Measurements from ENCODE around the gene AGAP3.

Gene AGAP3

DNA sequence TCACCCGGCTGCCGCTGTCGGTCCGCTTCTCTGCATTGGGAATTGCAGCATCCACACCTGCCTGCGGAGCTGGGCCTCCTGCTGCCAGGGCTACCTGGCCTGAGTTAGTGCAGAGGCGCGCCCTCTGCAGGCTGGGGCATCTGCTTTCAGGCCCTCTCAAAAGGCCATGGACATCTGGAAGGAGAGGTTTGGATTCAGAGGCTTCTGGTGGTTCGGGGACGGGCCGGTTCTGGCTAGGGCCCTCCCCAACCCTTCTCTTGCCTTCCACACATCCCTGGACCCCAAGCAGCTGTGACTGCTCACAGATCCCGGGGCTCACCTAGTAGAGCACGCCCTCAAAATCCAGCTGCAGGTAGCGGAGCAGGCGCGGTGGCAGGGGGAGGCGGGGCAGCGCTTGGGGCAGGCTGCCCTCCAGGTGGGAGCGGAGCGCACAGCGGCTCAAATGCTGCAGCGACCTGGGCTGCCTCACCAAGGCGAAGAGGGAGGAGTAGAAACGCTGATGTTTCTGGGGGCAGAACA is 89.6 kb downstream of the AGAP3 start:
- H3K9ac ChIP-seq (ENCODE audit: low read depth, low read length) = no peak overlapping the region
- H3K9me3 ChIP-seq (ENCODE audit: control insufficient read depth, insufficient read depth, low read length) = no peaks in the 10 kb centered on the region; the same call in 1 of the 2 replicates
- no peaks in the 10 kb centered on the region for H3K4me1 ChIP-seq (ENCODE audit: insufficient read depth, low read length)
- no peaks in the 10 kb centered on the region for H3K36me3 ChIP-seq (ENCODE audit: insufficient read depth, low read length)

DNA sequence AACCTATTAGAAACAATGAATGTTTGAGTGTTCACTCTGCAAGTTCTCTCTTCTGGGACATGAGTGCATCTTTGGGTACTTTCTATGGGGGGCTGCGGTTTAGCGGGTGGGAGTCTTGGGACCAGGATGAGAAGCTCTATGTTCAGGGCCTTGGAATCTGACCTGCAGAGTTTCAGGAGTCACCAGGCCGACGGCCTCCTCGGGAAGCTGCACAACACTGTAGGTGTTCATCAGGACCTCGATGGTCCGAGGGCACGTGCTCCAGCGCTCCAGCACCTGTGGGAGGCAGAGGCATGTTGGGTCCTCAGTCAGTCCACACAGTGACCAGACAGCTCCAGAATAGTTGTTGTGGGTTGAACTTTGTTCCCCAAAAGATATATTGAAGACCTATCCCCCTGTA is 90.1 kb downstream of the AGAP3 start:
- no peak overlapping the region for H3K9ac ChIP-seq (ENCODE audit: low read depth, low read length)
- no peaks in the 10 kb centered on the region; the same call in 1 of the 2 replicates for H3K9me3 ChIP-seq (ENCODE audit: control insufficient read depth, insufficient read depth, low read length)
- H3K4me1 ChIP-seq (ENCODE audit: insufficient read depth, low read length) = no peaks in the 10 kb centered on the region
- H3K36me3 ChIP-seq (ENCODE audit: insufficient read depth, low read length) = no peaks in the 10 kb centered on the region

GRCh38 chr7:151177310-151177709 is 91.0 kb downstream of the AGAP3 start:
- no peaks in the 10 kb centered on the region; the same call in 1 of the 2 replicates for H3K9me3 ChIP-seq (ENCODE audit: control insufficient read depth, insufficient read depth, low read length)
- no peaks in the 10 kb centered on the region for H3K36me3 ChIP-seq (ENCODE audit: insufficient read depth, low read length)
- H3K4me1 ChIP-seq (ENCODE audit: insufficient read depth, low read length) = no peaks in the 10 kb centered on the region
- H3K9ac ChIP-seq (ENCODE audit: low read depth, low read length) = no peak overlapping the region

DNA sequence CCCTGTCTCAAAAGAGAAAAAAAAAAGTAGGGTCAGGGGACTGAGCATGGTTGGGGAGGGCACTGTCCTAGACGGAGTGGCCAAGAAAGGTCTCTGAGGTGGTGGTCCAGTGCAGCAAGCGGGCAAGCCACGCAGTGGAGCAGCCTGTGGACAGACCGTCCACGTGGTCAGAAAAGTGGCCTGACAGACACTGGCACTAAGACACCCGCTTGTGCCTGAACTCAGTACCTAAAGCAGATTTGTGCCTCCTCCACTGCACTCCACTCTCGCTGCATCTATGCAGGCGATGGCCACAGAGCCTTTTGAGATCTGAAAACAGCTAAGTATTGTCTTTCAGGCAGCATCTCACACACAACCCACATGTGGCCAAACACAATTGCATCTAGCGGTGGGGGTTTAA is 92.0 kb downstream of the AGAP3 start:
- no peak overlapping the region for H3K9ac ChIP-seq (ENCODE audit: low read depth, low read length)
- H3K4me1 ChIP-seq (ENCODE audit: insufficient read depth, low read length) = no peaks in the 10 kb centered on the region
- no peaks in the 10 kb centered on the region; the same call in 1 of the 2 replicates for H3K9me3 ChIP-seq (ENCODE audit: control insufficient read depth, insufficient read depth, low read length)
- H3K36me3 ChIP-seq (ENCODE audit: insufficient read depth, low read length) = no peaks in the 10 kb centered on the region

DNA sequence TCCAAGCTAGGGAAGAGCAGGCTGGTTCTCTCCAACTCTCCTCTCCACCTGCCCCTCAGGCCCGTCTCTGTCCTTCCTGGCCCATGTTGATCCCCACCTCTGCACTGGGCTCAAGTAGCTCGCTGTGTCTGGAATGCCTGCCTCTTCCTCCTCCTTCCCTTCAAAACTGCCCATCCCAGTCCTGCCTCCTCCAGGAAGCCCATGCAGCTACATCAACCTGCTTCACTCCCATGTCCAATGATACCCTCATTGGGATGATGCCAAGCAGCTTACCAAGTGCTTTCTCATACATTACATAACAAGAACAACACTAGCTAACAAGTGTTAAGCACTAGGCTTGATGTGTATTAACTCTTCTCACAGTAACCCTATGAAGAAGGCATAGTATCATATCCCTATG is 92.6 kb downstream of the AGAP3 start:
- Histone ChIP-seq H3K9me3 (ENCODE audit: control insufficient read depth, insufficient read depth, low read length) (no peaks in the 10 kb centered on the region), H3K4me1 (ENCODE audit: insufficient read depth, low read length) (no peaks in the 10 kb centered on the region), H3K9ac (ENCODE audit: low read depth, low read length) (no peak overlapping the region), H3K36me3 (ENCODE audit: insufficient read depth, low read length) (no peaks in the 10 kb centered on the region)

DNA sequence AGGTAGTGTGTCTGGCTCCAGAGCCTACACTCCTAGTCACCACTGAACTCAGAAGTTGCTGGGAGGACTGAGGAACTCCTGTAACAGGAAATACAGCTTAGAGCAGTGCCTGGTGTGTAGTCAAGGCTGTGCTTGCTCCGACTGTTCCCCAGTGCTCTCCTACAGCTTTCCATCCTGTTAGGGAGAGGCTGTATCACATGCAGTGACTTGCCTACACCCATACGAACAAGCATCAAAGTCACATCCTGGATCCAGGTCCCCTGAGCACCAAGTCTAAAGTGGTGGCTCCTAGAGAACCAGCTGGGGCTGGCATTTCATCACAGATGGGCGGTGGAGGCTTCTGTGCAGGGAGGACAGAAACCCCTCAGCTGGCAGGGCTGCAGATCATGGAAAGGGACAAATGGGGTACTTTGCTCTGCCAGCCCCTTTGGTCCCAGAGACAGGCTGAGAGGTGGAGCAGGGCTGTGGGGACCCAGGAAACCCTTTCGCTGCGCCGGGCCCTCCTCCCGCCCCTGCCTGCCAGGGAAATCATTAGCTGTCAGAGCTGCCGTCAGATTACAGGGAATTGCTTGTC is 93.1 kb downstream of the AGAP3 start:
- no peaks in the 10 kb centered on the region for H3K9me3 ChIP-seq (ENCODE audit: control insufficient read depth, insufficient read depth, low read length)
- H3K9ac ChIP-seq (ENCODE audit: low read depth, low read length) = no peak overlapping the region
- no peaks in the 10 kb centered on the region for H3K4me1 ChIP-seq (ENCODE audit: insufficient read depth, low read length)
- H3K36me3 ChIP-seq (ENCODE audit: insufficient read depth, low read length) = no peaks in the 10 kb centered on the region

DNA sequence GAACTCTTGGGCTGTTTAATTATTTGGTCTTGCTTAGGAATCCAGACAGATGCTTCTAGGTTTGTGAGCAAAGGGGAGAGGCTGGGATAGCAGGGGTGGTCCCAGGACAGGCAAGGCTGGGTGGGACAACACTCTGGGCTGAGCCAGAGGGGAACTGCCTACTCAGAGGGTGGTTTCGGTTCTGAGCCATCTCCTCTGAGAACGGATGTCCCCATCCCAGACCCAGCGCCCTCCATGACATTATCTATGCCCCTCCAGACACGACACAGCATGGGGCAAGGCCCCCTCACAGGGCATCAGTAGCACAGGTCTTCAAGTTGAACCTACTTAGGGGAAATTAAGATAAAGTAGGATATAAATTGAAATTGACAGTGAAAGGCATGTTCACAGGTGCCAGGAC is 93.7 kb downstream of the AGAP3 start:
- no peak overlapping the region for H3K9ac ChIP-seq (ENCODE audit: low read depth, low read length)
- no peaks in the 10 kb centered on the region for H3K36me3 ChIP-seq (ENCODE audit: insufficient read depth, low read length)
- no peaks in the 10 kb centered on the region for H3K9me3 ChIP-seq (ENCODE audit: control insufficient read depth, insufficient read depth, low read length)
- no peaks in the 10 kb centered on the region for H3K4me1 ChIP-seq (ENCODE audit: insufficient read depth, low read length)

DNA sequence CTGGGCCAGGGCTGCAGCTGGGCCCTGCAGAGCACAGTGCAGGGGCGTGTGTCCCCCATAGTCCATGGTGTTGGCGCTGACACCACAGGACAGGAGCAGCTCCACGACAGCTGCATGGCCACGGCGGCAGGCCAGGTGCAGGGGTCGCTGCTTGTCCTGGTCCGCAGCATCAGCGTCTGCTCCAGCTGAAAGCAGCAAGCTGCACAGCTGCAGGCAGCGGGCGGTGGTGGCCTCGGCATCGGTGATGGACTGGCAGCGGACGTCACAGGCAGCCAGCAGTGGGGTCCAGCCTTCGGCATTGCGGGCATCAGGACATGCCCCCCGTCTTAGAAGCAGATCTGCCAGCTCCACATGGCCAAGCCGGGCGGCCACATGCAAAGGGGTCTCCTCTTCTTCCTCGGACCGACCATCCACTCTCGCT is 94.7 kb downstream of the AGAP3 start:
- Histone ChIP-seq H3K36me3 (ENCODE audit: insufficient read depth, low read length) (no peaks in the 10 kb centered on the region), H3K4me1 (ENCODE audit: insufficient read depth, low read length) (no peaks in the 10 kb centered on the region), H3K9me3 (ENCODE audit: control insufficient read depth, insufficient read depth, low read length) (peaks cover 3% of the 10 kb centered on the region; the same call in 1 of the 2 replicates), H3K9ac (ENCODE audit: low read depth, low read length) (no peak overlapping the region)

GRCh38 chr7:151185762-151186639 is 99.7 kb downstream of the AGAP3 start:
- H3K9me3 ChIP-seq (ENCODE audit: control insufficient read depth, insufficient read depth, low read length) = peaks cover 3% of the 10 kb centered on the region; the same call in 1 of the 2 replicates
- no peaks in the 10 kb centered on the region for H3K36me3 ChIP-seq (ENCODE audit: insufficient read depth, low read length)
- H3K4me1 ChIP-seq (ENCODE audit: insufficient read depth, low read length) = no peaks in the 10 kb centered on the region
- H3K9ac ChIP-seq (ENCODE audit: low read depth, low read length) = no peak overlapping the region

DNA sequence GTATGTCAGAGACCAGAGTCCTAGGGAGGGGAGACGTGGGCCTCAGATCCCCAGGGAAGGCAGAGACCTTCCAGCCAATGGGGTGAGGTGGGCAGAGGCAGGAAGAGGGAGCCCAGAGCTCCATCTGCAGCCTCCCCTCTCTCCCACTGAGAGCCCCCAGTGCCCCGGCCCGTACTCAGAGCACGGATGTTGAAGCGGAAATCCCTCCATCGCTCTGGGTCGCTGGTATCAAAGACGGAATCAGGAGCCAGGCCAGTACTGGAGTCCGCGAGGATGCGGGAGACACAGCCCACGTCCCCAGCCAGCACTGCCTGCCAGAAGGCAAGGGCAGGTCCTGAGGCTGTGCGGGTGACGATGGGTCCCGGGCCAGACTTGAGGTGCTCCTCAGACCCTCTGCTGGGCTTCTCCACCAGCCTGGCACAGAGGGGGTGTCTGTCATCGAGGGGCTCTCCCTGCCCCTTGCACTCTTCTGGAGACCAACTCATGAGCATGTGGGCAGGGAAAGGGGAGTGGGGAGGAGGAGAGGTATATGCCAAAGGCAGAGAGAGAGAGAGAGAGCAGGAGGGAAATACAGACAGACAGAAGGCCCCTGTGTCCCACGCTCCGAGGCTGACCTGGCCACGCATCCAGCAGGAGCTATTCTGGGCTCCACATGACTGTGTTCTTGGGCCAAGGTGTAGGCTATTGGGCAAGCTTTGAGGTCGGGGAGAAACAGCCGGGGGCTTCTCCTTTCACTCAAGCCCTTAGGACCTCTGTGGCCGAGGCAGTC is 100.5 kb downstream of the AGAP3 start, which contains the start of gene ASB10:
ASB10 (minus strand) TSS at position 611 of the 769 bp plus-strand sequence; CDS start at position 491, 120 bp downstream.
- H3K9me3 ChIP-seq (ENCODE audit: control insufficient read depth, insufficient read depth, low read length) = peaks cover 3% of the 10 kb centered on the region; the same call in 1 of the 2 replicates
- H3K36me3 ChIP-seq (ENCODE audit: insufficient read depth, low read length) = no peaks in the 10 kb centered on the region
- H3K9ac ChIP-seq (ENCODE audit: low read depth, low read length) = no peak within 1 kb of the TSS
- H3K4me1 ChIP-seq (ENCODE audit: insufficient read depth, low read length) = no peaks in the 10 kb centered on the region

DNA sequence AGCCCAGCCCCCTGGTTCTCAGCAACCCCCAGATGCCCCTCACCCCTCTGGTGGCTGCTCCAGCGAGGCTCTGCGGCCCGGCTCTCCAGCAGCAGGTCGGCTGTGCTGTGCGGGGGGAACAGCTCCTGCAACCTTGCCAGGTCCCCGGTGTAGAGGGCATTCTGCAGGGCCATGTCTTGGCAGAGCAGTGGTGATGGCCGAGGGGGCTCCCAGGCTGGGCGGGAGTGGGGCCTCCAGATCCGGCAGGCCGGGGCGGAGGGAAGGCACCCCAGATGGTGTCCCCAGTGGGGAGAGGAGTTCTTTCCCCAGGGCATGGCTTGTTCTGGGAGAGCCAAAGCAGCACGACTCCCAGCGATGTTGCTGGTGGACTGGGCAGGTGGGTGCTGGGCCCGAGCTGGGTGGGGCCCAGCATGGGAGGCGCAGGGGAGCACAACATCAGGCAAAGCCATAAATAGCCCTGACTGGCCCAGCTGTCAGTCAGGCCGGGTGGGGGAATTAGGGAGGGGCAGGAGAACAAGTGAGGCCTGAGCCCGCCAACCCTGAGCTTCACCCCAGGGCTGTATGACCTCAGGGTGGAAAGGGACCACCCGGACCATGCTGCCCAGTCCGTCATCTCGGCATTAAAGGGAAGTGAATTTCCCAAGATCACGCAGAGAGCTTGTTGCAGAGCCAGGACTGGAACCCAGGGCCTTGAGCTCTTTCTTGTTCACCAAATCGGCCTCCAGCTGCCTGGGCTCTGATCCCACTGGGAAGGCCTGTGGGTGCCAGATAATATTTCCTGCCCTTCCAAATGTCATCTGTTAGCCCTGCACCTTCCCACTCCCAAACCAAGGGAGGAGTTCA is 101.4 kb downstream of the AGAP3 start:
- Histone ChIP-seq H3K4me1 (ENCODE audit: insufficient read depth, low read length) (no peaks in the 10 kb centered on the region), H3K36me3 (ENCODE audit: insufficient read depth, low read length) (no peaks in the 10 kb centered on the region), H3K9ac (ENCODE audit: low read depth, low read length) (no peak overlapping the region), H3K9me3 (ENCODE audit: control insufficient read depth, insufficient read depth, low read length) (peaks cover 3% of the 10 kb centered on the region; the same call in 1 of the 2 replicates)

- Histone ChIP-seq H3K36me3 (ENCODE audit: insufficient read depth, low read length) (no peaks in the 10 kb centered on the region), H3K9me3 (ENCODE audit: control insufficient read depth, insufficient read depth, low read length) (peaks cover 3% of the 10 kb centered on the region; the same call in 1 of the 2 replicates), H3K9ac (ENCODE audit: low read depth, low read length) (no peak overlapping the region), H3K4me1 (ENCODE audit: insufficient read depth, low read length) (no peaks in the 10 kb centered on the region)
Measured at GRCh38 chr7:151188252-151188542, 101.9 kb downstream of the AGAP3 start.

- peaks cover 3% of the 10 kb centered on the region; the same call in 1 of the 2 replicates for H3K9me3 ChIP-seq (ENCODE audit: control insufficient read depth, insufficient read depth, low read length)
- H3K4me1 ChIP-seq (ENCODE audit: insufficient read depth, low read length) = no peaks in the 10 kb centered on the region
- no peaks in the 10 kb centered on the region for H3K36me3 ChIP-seq (ENCODE audit: insufficient read depth, low read length)
- no peak overlapping the region for H3K9ac ChIP-seq (ENCODE audit: low read depth, low read length)
Measured at GRCh38 chr7:151189038-151189437, 102.8 kb downstream of the AGAP3 start.

DNA sequence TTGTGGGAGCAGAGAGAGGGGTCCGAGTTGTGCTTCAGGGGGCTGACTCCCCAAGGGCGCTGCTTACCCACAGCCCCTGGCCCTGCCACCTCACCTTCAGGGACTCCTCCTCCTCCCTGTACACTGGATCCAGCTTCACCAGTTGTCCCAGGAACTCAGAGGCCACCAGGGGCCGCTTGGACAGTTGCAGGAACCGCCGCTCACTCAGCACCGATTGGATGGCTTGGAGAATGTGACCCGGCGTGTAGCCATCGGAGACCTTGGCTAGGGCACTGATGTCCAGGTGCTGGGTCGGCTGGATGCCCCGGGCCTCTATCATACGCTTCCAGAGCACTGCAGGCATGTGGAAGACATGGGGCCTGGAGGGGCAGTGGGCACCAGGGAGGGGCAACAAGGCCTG is 105.3 kb downstream of the AGAP3 start:
- Histone ChIP-seq H3K4me1 (ENCODE audit: insufficient read depth, low read length) (no peaks in the 10 kb centered on the region), H3K9ac (ENCODE audit: low read depth, low read length) (no peak overlapping the region), H3K9me3 (ENCODE audit: control insufficient read depth, insufficient read depth, low read length) (no peaks in the 10 kb centered on the region), H3K36me3 (ENCODE audit: insufficient read depth, low read length) (no peaks in the 10 kb centered on the region)
